T-helper 1 cell (primary cell): ENCODE measurements around the gene FARS2.

ENCODE experiments used
- DNase-seq, 5 donors: peaks; one replicate each; pipeline ENCODE4 v3.0.0-alpha.2; 2012 to 2020

FARS2 gene

GRCh38 chr6:5249451-5250122 lies 11.7 kb upstream of the FARS2 start:
- no peak for DNase-seq

GRCh38 chr6:5250451-5250850 lies 10.9 kb upstream of the FARS2 start:
- no peak for DNase-seq

- DNase-seq = no peak
Observed at GRCh38 chr6:5250911-5251310, 10.4 kb upstream of the FARS2 start.

- DNase-seq = no peak
Observed at GRCh38 chr6:5256952-5257351, 4.4 kb upstream of the FARS2 start.

- DNase-seq = no peak
Observed at GRCh38 chr6:5257400-5257799, 3.9 kb upstream of the FARS2 start.

- DNase-seq = no peak
Observed at GRCh38 chr6:5259428-5259827, 1.9 kb upstream of the FARS2 start.

- peak; percentile 51 to 77 (median 67) for DNase-seq
Observed at GRCh38 chr6:5260111-5260620, 1.1 kb upstream of the FARS2 start.

- DNase-seq = no peak
Observed at GRCh38 chr6:5261545-5262109, 314 bp downstream of the FARS2 start.

GRCh38 chr6:5266423-5266822 lies 5.1 kb downstream of the FARS2 start:
- DNase-seq = no peak

- no peak for DNase-seq
Observed at GRCh38 chr6:5270093-5270680, 8.9 kb downstream of the FARS2 start.

GRCh38 chr6:5271926-5272325 lies 10.6 kb downstream of the FARS2 start:
- DNase-seq = no peak

- DNase-seq = peak in 1 of 5 donors; percentile 72
Observed at GRCh38 chr6:5274231-5274630, 12.9 kb downstream of the FARS2 start.

GRCh38 chr6:5275497-5275896 lies 14.2 kb downstream of the FARS2 start:
- DNase-seq = no peak

- DNase-seq = no peak
Observed at GRCh38 chr6:5276581-5276980, 15.3 kb downstream of the FARS2 start.

GRCh38 chr6:5277589-5277988 lies 16.3 kb downstream of the FARS2 start:
- DNase-seq = no peak

- no peak for DNase-seq
Observed at GRCh38 chr6:5278047-5278446, 16.7 kb downstream of the FARS2 start.

- DNase-seq = peak in 1 of 5 donors; percentile 56
Observed at GRCh38 chr6:5278565-5279120, 17.3 kb downstream of the FARS2 start.

GRCh38 chr6:5279891-5280338 lies 18.6 kb downstream of the FARS2 start:
- peak in 1 of 5 donors; percentile 93 for DNase-seq

- DNase-seq = peak in 1 of 5 donors; percentile 55
Observed at GRCh38 chr6:5280920-5281319, 19.6 kb downstream of the FARS2 start.

GRCh38 chr6:5282191-5282623 lies 20.9 kb downstream of the FARS2 start:
- DNase-seq = no peak

GRCh38 chr6:5285081-5285480 lies 23.8 kb downstream of the FARS2 start:
- DNase-seq = no peak

- DNase-seq = no peak
Observed at GRCh38 chr6:5285526-5285925, 24.2 kb downstream of the FARS2 start.

- DNase-seq = no peak
Observed at GRCh38 chr6:5286780-5287179, 25.5 kb downstream of the FARS2 start.
